ENCODE measurements around the gene NME9. TPM values are rescaled to one million over a fixed set of nuclear protein-coding genes. Genes with fewer than 3 reads are reported as not detected.

NME9 gene
- total RNA-seq, 1 donor, result 0.94 TPM

DNA sequence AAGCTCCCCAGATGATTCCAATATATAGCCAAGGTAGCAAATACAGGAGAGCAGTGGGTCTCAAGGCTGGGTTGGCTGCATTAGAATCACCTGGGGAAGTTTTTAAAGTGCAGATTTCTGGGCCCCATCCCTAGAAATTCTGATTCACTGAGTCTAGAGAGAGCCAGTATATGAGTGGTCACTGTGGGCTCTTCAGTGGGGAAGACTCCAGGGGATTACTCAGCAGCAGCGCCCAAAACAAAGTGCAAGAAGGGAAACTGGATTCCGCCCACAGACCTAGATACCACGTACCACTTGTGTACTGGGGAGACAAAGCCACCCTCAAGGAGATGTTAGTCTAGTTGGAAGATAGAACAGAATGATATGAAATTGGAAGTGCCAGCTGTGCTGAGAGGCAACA lies 40.0 kb downstream of the NME9 start:
- no peaks in the 10 kb centered on the region for H3K9me3 ChIP-seq (ENCODE audit: low read depth, low read length)
- H3K27me3 ChIP-seq (ENCODE audit: insufficient read depth, low read length), result no peaks in the 10 kb centered on the region
- no peak overlapping the region for H3K4me3 ChIP-seq (ENCODE audit: low read length)
- H3K4me1 ChIP-seq (ENCODE audit: insufficient read depth, low read length), result no peaks in the 10 kb centered on the region

DNA sequence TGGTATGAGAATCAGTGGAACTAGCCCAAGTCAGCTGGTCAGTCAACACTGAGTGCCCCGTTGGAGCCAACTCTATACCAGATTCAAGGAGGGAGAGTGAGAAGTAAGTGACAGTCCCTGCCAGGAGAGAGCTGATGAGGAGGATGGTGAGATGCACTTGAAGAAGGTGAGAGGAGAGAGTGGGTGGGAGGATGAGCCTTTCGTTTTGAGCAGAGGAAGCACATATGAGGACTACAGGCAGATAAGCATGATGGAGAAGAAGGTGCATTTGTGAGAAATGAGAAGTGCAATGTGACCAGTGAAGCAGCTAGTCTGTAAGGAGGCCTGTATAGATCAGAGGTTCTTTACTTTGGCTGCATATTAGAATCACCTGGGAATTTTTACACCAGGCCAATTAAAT lies 40.4 kb downstream of the NME9 start:
- H3K9me3 ChIP-seq (ENCODE audit: low read depth, low read length), result no peaks in the 10 kb centered on the region
- no peak overlapping the region for H3K4me3 ChIP-seq (ENCODE audit: low read length)
- H3K4me1 ChIP-seq (ENCODE audit: insufficient read depth, low read length), result no peaks in the 10 kb centered on the region
- H3K27me3 ChIP-seq (ENCODE audit: insufficient read depth, low read length), result no peaks in the 10 kb centered on the region

DNA sequence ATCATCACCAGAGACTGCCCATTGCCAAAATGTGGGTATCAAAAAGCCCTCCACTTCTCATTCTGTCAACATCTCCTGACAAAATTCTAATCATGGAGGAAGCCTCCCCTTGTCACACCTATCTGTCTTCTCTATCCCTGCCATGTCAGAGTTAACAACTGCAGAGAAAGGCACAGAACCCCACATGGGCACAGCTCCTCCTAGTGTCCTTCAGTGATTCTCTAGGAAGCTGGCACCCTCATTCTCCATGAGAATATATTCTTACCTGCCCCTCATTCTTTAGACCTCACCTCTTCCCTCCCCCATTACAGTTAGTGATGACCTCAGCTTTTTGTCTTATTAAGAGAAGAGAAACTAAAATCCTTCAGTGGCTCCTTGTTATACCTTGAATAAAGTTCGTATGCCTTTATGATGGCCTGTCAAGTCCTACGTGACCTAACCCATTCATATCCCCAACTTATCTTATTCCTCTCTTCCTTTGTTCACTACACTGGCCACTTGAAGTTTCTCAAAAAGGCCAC lies 44.6 kb downstream of the NME9 start:
- Histone ChIP-seq H3K27me3 (ENCODE audit: insufficient read depth, low read length) (no peaks in the 10 kb centered on the region), H3K9me3 (ENCODE audit: low read depth, low read length) (no peaks in the 10 kb centered on the region), H3K4me3 (ENCODE audit: low read length) (no peak overlapping the region), H3K4me1 (ENCODE audit: insufficient read depth, low read length) (no peaks in the 10 kb centered on the region)

DNA sequence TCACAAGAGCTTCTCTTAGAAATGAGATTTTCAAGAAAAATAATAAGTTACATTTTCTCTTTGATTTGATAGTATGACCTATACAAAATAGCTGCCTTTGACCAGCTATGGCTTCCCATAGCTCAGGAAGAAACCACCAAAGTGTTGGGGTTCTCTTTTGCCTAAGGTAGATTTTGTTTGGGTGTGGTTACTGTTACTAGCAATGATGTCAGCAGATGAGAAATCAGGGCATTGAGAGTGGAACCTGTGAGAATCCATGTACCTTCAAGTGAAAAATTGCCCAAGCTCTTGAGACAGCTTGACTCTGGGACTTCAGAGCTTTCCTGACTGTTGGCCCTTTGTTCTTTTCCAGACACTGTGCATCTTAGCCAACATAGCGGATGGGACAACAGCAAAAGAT lies 45.6 kb downstream of the NME9 start:
- H3K27me3 ChIP-seq (ENCODE audit: insufficient read depth, low read length), result no peaks in the 10 kb centered on the region

DNA sequence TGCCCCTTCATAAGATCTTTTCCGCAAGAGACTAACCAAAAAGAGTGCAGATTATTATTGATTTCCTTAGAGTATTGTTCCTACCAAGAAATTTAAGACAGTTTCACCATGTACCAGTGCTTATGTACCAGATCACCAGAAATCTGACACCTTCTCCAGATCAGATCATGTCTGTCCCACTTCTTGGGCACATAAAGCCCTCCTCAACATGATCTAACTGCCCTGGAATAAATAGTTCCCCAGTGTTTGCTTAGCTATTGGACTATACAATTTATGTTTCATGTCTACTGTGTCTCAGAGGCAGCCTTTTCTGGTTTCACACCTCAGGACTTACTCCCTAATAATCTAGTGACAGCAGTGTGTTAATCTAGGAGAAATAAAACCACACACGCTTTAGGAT lies 46.8 kb downstream of the NME9 start:
- no peak overlapping the region for H3K4me3 ChIP-seq (ENCODE audit: low read length)

More for the DNA sequence above, 45.6 kb downstream of the NME9 start:
- Histone ChIP-seq H3K4me1 (ENCODE audit: insufficient read depth, low read length) (no peaks in the 10 kb centered on the region), H3K9me3 (ENCODE audit: low read depth, low read length) (no peaks in the 10 kb centered on the region), H3K4me3 (ENCODE audit: low read length) (no peak overlapping the region)

DNA sequence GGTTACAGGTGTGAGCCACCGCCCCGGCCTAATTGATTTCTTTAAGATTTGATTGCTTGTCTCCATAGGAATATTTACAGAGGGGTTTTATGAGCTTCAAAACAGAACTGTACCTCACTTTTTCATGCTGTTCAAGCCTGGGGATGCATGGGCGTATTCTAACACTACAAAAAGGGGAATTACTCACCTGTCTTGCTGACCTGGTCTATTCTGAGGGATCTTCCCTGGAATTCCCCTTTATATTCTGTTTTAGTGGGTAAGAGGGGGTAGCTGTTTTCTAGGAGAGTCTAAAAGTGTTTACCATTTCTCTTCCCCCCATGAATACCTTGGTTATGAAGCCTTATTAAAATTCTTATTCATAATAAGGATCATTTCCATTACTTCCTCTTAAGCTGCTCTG lies 48.1 kb downstream of the NME9 start:
- Histone ChIP-seq H3K4me1 (ENCODE audit: insufficient read depth, low read length) (no peaks in the 10 kb centered on the region), H3K9me3 (ENCODE audit: low read depth, low read length) (no peaks in the 10 kb centered on the region), H3K4me3 (ENCODE audit: low read length) (no peak overlapping the region), H3K27me3 (ENCODE audit: insufficient read depth, low read length) (no peaks in the 10 kb centered on the region)

More for the DNA sequence above, 46.8 kb downstream of the NME9 start:
- Histone ChIP-seq H3K4me1 (ENCODE audit: insufficient read depth, low read length) (no peaks in the 10 kb centered on the region), H3K9me3 (ENCODE audit: low read depth, low read length) (no peaks in the 10 kb centered on the region), H3K27me3 (ENCODE audit: insufficient read depth, low read length) (no peaks in the 10 kb centered on the region)

DNA sequence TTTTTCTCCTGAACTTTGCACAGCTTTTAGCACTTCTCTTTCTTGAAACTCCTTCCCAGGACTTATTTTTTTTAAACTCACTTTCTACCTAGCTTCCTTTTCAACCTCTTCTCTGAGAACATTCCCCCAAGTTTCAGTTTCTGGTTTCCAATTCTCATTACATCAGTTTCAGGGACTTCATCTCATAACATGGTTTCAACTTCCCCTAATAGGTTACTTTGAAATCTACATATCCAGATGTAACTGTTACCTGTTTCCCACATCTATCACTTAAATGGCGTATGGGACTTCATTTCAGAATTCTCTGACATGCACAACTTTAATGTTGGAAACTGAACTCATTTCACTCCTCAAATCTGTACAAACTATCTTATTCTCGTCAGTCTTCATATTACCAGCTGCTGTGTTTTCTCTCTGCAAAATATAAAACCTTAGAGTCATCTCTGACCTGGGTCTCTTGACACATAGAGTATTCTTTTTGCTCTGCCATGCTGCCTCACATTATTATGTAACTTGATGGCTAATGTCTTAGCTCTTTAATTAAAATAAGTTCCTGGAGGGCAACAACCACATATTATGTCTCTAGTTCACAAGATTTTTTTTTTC lies 58.4 kb downstream of the NME9 start:
- no peaks in the 10 kb centered on the region for H3K4me1 ChIP-seq (ENCODE audit: insufficient read depth, low read length)
- H3K27me3 ChIP-seq (ENCODE audit: insufficient read depth, low read length), result no peaks in the 10 kb centered on the region
- H3K4me3 ChIP-seq (ENCODE audit: low read length), result no peak overlapping the region
- no peaks in the 10 kb centered on the region for H3K9me3 ChIP-seq (ENCODE audit: low read depth, low read length)

DNA sequence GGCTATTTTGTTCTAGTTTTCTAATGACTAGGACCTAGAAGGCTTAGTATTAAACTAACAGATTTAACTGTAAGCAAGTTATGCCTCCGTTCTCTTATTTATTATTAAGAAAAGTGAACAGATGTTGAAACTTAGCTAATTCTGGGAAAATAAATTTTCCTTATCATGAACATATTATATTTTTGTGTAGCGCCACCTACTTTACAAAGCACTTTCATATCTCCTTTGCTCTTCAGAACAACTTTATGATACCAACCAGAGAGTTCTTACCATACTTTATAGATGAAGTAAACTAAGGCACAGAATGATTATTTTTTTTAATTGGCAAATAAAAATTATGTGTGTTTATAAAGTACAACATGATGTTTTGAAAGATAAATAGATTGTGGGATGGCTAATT lies 59.4 kb downstream of the NME9 start:
- no peaks in the 10 kb centered on the region for H3K4me1 ChIP-seq (ENCODE audit: insufficient read depth, low read length)
- H3K4me3 ChIP-seq (ENCODE audit: low read length), result no peak overlapping the region
- H3K27me3 ChIP-seq (ENCODE audit: insufficient read depth, low read length), result no peaks in the 10 kb centered on the region

DNA sequence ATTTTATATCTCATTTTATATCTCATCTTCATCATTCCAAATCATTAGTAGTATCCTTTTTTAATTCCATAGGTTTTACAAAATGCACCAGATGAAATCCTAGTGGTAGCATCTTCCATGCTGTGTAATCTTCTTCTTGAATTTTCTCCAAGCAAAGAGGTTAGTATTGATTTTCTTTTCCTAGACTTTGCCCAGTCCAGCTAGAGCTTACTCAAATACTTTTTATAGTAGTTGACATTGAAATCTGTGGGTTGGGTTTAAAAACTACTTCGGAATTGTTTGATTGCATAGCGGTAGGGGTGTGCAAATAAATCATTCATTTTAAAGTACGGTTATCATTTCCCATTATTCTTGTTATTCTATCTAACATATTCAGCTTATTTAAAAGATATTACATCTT lies 62.6 kb downstream of the NME9 start:
- Histone ChIP-seq H3K4me1 (ENCODE audit: insufficient read depth, low read length) (no peaks in the 10 kb centered on the region), H3K9me3 (ENCODE audit: low read depth, low read length) (no peaks in the 10 kb centered on the region), H3K27me3 (ENCODE audit: insufficient read depth, low read length) (no peaks in the 10 kb centered on the region), H3K4me3 (ENCODE audit: low read length) (no peak overlapping the region)

More for the DNA sequence above, 59.4 kb downstream of the NME9 start:
- H3K9me3 ChIP-seq (ENCODE audit: low read depth, low read length), result no peaks in the 10 kb centered on the region

DNA sequence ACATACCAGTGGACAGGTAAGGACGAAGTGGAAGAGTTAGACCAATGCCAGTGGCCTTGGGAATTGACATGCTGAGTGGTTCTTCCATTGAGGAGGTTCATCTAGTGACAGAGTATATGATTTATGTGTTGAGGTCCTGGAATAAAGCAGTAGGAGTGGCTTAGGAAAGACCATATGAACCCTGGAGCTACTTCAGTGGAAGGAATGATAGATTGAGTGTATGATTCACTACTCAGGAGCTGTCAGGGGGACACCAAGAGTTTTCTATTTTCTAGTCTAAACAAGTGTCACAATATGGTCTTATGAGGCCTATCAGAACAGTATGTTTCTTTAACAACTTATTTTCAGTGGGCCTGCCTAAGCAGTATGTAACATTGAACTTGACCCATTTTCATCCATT lies 63.9 kb downstream of the NME9 start:
- Histone ChIP-seq H3K4me3 (ENCODE audit: low read length) (no peak overlapping the region), H3K9me3 (ENCODE audit: low read depth, low read length) (no peaks in the 10 kb centered on the region), H3K27me3 (ENCODE audit: insufficient read depth, low read length) (no peaks in the 10 kb centered on the region), H3K4me1 (ENCODE audit: insufficient read depth, low read length) (no peaks in the 10 kb centered on the region)

DNA sequence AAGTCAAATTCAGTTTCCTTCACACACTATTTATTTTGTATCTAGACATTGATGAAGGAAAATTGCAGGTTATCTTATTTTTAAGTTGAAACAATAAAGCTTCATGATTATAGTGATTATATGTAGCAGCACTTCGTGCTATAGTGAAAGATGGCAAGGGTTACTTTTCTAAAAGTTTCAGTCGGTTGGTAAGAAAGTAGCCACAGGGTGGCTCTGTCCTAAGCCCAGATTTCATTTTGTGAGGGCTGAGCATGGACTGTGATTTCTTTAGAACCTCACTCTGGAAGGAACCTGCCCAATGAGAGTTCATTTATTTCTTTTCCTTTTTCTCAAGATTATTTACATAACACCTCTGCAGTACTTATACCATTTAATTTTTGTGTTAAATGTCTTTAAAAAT lies 66.5 kb downstream of the NME9 start:
- no peaks in the 10 kb centered on the region for H3K4me1 ChIP-seq (ENCODE audit: insufficient read depth, low read length)
- H3K9me3 ChIP-seq (ENCODE audit: low read depth, low read length), result no peaks in the 10 kb centered on the region
- H3K4me3 ChIP-seq (ENCODE audit: low read length), result no peak overlapping the region
- H3K27me3 ChIP-seq (ENCODE audit: insufficient read depth, low read length), result no peaks in the 10 kb centered on the region

DNA sequence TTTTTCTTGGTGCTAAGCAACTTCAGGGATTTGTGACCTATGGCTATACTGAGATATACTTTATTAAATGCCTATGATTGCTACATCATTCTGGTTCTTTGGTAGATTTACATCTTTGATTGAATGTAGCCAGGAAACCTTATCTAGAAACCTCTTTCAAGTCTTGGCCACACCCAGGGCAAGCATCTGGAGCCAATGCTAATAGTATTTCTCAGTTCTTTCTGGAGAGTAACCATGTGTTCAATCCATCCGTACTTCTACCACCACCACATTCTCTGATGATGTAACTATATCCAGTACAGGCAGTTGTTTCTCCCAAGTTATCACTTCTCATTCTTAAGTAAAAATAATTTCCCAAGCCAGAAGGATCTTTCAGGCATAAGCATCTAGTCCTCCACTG lies 69.0 kb downstream of the NME9 start:
- no peaks in the 10 kb centered on the region for H3K9me3 ChIP-seq (ENCODE audit: low read depth, low read length)
- no peaks in the 10 kb centered on the region for H3K4me1 ChIP-seq (ENCODE audit: insufficient read depth, low read length)
- H3K27me3 ChIP-seq (ENCODE audit: insufficient read depth, low read length), result no peaks in the 10 kb centered on the region
- no peak overlapping the region for H3K4me3 ChIP-seq (ENCODE audit: low read length)

DNA sequence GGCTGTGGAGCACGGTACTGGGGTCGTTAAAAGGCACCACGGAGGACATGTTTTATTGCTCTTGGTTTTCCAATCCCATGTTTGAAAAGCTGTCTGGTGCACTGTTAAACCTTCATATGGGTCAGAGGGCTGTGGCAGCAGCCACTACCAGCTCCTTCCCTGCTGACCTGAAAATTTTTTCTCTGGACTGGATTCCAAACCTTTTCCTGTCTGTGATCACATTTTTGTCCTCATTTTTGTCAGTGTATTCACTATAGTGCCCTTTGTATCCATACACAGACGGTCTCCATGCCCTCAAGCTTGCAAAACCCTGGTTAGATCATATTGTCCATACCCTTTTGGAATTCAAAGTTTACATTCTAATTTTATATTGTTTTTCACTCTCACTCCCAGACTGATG lies 70.5 kb downstream of the NME9 start:
- no peak overlapping the region for H3K4me3 ChIP-seq (ENCODE audit: low read length)
- H3K4me1 ChIP-seq (ENCODE audit: insufficient read depth, low read length), result no peaks in the 10 kb centered on the region
- no peaks in the 10 kb centered on the region for H3K27me3 ChIP-seq (ENCODE audit: insufficient read depth, low read length)
- H3K9me3 ChIP-seq (ENCODE audit: low read depth, low read length), result no peaks in the 10 kb centered on the region

DNA sequence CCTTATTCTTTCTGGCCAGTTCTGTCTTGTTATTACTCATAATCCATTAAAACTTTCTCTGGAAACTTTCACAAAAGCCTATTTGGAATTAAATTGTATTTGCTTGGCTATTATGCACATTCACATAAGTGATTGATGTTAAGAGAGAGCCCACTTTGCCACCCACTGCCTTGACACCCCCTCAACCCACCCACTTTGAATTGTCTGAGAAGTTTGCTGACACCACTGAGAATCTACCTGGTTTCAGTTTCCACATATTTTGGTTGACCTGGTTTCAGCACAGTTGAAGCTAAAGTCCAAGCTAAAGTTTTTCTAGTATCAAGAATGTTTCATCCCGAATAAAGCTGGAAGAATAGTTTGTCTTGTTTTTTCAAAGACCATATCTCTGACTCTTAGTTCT lies 71.7 kb downstream of the NME9 start:
- Histone ChIP-seq H3K4me1 (ENCODE audit: insufficient read depth, low read length) (no peaks in the 10 kb centered on the region), H3K9me3 (ENCODE audit: low read depth, low read length) (no peaks in the 10 kb centered on the region), H3K4me3 (ENCODE audit: low read length) (no peak overlapping the region), H3K27me3 (ENCODE audit: insufficient read depth, low read length) (no peaks in the 10 kb centered on the region)

DNA sequence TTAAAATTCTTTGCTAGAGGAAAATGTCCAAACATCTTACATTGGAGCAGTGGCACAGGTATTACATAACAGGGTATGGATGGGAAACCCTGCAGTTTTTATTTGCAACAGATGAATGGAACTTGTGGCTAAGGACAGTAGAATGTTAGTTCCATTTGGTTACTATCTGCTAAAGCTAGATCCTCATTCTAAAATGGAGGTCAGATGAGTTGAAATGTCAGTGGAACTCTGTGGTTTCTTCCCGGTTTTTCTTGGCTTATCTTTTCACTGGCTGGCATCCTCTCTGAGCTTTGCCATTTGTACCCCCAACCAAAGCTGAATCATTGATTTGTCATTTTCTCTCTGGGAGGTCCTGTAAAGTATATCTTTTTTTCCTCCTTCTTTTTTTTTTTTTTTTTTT lies 73.6 kb downstream of the NME9 start:
- Histone ChIP-seq H3K27me3 (ENCODE audit: insufficient read depth, low read length) (no peaks in the 10 kb centered on the region), H3K4me1 (ENCODE audit: insufficient read depth, low read length) (no peaks in the 10 kb centered on the region), H3K9me3 (ENCODE audit: low read depth, low read length) (no peaks in the 10 kb centered on the region), H3K4me3 (ENCODE audit: low read length) (no peak overlapping the region)

DNA sequence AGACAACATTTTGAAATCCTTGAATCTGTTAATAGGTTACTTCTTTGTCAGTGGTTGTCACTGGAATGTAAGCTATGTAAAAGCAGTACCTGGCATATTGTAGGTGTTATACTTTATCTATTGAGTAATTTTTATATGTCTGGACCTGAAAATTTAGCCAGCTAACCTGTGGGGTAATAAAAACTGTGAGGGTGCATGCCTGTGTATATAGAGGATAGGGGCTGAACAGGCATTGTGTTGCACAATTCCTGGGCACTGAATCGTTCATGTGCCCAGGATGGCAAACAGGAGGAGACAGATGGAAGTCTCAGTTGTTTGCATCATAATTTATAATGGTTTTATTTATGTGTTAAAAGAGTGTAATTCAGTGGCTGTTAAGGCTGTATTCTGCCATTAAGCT lies 75.4 kb downstream of the NME9 start:
- H3K9me3 ChIP-seq (ENCODE audit: low read depth, low read length), result no peaks in the 10 kb centered on the region
- H3K27me3 ChIP-seq (ENCODE audit: insufficient read depth, low read length), result no peaks in the 10 kb centered on the region
- no peaks in the 10 kb centered on the region for H3K4me1 ChIP-seq (ENCODE audit: insufficient read depth, low read length)
- no peak overlapping the region for H3K4me3 ChIP-seq (ENCODE audit: low read length)

Data from mononuclear cell (primary cell).